ENCODE data around the gene SCYGR4.
"Not testable (repeated sequence)": the region's sequence is repeated elsewhere in the genome, so short reads cannot be mapped to it uniquely, and the experiment has no call there.

The SCYGR4 gene

GRCh38 chr2:227614740-227615139, 2.6 kb upstream of the SCYGR4 start, which contains the start of gene SCYGR3:
Gene SCYGR3 (minus strand): TSS chr2:227614840. CDS start chr2:227614840, 0 bp downstream.
- no peak for DNase-seq

DNA sequence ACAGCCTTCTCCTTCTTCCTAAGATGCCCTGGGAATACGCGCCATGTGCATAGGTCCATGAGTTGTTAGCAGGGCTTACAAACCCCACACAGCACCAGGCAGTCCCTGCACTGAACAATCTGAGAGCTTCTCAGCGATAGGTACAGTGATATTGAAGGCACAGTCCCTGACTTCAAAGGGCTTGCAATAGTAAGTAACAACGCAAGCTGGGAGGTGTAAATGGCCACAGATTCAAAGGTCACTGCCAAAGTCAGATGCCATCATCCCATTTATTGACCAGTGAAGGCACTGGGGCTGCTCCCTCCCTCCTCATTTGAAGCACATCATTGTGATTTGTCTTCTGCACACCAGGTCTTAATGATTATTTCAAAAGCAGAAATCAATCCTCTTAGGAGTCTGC, 2.1 kb upstream of the SCYGR4 start:
- DNase-seq: no peak

- DNase-seq: no peak
Measured at GRCh38 chr2:227615906-227616305, 1.4 kb upstream of the SCYGR4 start.

- DNase-seq: no peak
Measured at GRCh38 chr2:227616631-227617030, 667 bp upstream of the SCYGR4 start.

- DNase-seq: no peak
Measured at GRCh38 chr2:227623226-227623625, 5.9 kb downstream of the SCYGR4 start.

DNA sequence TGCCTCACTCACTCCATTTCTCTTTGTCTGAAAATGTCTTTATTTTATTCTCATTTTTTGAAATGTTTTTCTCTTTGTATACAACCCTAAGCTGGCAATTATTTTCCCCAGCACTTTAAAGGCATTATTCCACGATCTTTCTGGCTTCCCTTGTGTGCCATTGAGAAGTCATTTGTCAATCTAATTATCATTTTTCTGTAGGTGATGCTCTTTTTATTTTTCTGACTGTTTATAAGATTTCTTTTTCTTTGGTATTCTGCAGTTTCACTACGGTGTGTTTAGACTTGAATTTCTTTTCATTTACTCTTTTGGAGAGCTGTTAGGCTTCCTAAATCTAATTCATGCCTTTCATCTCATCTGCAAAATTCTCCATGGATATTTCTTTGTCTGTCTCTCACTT, 8.1 kb downstream of the SCYGR4 start:
- no peak for DNase-seq

DNA sequence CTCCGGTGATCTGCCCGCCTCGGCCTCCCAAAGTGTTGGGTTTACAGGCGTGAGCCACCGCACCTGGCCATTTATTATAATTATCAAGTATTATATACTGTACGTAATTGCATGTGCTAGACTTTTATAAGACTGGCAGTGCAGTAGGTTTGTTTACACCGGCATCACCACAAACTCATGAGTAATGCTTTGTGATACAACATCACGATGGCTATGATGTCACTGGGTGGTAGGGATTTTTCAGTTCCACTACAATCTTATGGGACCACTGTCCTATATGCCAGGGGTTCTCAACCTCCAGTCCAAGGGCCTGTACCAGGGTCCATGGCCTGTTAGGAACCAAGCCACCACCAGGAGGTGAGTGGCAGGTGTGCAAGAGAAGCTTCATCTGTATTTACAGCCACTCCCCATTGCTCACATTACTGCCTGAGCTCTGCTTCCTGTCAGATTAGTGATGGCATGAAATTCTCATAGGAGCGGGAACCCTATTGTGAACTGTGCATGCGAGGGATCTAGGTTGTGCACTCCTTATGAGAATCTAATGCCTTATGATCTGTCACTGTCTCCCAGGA, 9.4 kb downstream of the SCYGR4 start:
- no peak for DNase-seq

DNA sequence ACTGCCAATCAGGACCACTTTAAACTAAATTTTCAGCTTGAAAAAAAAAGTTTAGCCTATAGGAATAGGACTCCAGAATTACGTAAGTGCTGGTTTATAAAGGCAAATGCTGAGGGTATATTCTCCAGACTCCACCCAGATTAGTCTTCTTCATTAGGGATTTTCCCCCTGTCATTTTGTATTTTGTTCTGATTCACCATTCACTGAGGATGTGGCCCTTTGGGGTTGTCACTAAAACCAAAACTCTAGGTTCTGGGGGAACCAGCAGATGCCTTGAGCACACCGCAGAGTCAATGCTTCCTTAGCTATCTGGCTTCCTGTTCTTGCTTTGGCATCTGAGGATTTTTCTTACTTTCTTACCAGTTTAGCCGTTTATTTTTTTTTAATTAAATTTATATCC, 10.5 kb downstream of the SCYGR4 start:
- no peak for DNase-seq

DNA sequence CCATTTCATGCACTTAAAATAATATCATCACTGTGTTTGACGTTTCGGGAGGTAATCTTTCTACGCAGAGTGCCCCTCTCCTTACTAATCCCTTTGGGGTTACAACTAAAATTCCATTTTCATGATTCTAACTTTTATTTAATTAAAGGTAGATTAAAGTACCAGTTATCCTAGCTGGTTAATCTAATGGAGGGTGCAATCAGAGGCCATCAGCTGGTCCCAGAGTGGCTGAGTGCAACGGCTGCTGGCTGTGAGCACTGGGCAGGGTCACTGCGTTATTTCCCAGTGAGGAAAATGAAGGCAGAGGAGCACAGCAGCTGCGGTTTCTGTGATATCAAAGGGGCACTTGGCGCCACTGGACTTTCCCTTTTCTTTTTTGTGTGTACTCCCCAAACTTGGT, 12.1 kb downstream of the SCYGR4 start:
- DNase-seq: no peak

DNA sequence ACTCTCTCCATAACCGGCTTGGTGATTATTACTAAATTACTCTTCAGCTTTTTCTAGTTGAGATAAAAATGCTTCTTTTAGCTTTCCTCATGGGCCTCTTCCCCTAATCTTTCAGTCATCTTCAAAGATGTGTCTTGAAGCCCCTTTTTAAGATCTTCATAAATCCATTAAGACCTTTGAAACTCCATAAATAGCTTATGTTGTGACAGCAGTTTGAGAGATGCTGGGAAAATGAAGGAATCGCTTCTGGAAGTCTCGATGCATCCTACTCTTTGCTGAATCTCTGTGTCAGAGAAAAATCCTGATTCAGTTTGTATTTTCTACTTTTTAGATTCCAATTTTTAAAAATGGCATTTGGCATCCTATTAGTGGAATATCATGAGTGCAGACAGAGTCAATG, 13.0 kb downstream of the SCYGR4 start:
- no peak for DNase-seq

DNA sequence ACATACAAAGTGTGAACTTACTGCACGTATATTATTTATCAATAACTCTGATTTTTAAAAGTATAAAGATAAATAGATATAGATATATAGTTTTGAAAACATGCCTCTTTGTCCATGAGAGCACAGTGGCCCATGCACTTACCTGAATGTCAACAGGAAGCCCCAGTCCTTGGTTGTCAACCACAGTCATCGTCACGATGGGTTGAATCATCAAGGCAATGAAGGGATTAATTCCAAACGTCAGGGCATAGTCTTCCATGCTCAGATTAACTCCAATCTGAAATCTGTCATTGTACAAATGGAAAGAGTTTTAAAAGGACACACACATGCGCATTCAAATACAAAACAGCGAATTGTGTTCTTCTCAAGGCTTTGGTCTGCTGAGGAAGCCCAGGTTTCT, 15.5 kb downstream of the SCYGR4 start:
- no peak for DNase-seq

DNA sequence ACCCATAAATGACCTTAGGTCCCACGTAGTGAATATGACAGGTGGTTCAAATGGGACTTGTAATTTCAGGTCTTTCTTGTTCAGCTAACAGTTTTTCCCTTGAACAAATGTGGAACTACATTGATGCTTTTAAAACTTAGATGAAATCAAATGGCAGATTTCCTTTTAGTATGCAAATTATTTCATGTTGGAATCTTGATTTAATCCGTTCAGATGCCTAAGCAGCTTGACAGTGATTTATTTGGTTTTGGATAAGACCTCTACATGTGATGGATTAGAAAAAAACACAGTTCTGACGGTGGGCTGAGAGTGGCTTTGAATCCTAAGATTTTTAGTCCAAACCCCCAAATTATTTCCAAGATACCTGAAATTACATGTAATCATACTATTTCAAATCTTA, 16.9 kb downstream of the SCYGR4 start:
- DNase-seq: no peak

DNA sequence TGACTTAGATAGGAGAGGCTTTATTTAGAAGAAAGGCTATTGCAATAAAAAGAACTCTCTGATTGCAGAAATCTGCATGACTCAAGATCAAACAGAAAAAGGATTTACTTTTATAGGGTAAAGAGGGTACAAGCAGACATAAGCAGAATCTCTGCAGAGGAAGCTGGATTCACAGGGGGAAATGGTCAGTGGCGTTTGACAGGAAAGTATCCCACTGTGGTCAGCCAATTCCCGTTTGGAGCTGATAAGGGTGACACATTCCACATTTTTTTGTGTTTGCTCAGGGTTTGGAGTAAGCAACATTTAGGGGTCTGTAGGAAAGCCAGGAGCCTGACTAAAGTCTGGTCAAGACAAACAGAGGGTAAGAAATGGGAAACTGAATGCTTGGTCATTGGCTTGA, 25.4 kb downstream of the SCYGR4 start:
- DNase-seq: no peak

DNA sequence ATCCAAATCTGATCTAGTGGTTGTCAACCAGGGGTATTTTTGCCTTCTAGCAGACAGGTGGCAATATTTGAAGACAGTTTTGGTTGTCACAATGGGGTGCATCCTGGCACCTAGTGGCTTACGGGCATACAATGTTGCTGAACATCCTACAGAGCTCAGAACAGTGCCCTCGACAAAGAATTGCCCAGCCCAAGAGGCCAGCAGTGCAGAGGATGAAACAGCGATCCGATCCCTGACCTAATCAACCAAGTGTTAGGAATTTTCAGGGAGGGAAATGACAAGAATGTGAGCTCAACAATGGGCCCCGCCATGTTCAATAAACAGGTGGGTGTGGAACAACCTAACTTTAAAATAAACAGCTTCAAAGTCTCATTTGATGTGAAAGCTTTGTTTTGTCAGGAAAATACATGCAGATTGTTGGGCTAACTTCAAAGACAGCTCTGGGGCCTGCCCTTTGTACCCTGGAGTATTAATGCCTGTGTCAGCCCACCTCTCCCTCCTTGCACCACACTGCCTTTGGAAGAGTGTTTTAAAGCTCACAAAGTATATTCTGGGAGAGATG, 26.8 kb downstream of the SCYGR4 start:
- DNase-seq: no peak

- no peak for DNase-seq
Measured at GRCh38 chr2:227653419-227653818, 36.1 kb downstream of the SCYGR4 start.

- DNase-seq: no peak
Measured at GRCh38 chr2:227654426-227654825, 37.1 kb downstream of the SCYGR4 start.

DNA sequence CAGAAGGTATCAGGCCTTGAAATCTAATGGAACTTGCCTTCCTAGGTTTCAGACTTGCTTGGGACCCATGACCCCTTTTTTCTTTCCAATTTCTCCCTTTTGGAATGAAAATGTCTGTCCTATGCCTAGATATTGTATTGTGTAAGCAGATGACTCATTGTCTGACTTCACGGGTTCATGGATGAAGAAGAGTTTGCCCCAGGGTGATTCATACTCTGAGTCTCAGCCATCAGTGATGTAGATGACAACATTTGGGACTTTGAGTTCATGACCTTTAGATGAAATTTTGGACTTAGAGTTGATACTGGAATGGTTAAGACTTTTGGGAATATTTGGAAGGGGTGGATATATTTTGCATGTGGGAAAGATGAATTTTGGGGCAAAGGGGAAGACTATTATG, 38.2 kb downstream of the SCYGR4 start:
- DNase-seq: no peak

DNA sequence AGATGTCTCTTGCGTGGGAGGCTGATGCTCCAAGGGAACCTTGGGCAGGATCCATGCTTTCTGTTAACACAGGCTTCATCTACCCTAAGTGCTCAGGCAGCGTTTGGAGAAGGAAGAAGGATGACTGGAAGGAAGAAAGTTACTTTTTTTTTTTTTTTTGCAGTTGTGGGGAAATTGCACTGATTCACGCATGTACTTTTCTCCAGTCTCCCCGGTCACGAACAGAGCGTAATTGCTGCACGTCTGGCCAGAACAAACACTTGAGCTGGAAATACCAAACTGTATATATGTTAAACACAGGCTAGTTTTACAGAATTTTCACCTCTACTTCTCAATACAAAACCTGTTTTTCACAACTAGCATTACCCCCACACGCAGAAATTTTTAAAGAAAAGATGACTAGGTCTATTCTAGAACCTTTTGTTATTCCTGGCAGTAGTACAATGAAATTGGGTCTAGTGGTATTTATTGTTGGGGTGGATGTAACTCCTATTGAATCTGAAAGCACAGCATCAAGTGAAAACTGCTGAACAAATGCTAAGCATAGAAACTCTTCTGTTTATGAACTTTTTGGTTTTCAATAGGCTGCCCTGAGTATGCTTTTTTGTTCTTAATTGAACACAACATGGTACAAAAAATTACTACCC, 40.0 kb downstream of the SCYGR4 start:
- no peak for DNase-seq

- no peak for DNase-seq
Measured at GRCh38 chr2:227661025-227661649, 43.8 kb downstream of the SCYGR4 start.

GRCh38 chr2:227661827-227662226, 44.5 kb downstream of the SCYGR4 start:
- DNase-seq: no peak

- DNase-seq: no peak
Measured at GRCh38 chr2:227665189-227665940, 48.1 kb downstream of the SCYGR4 start.

GRCh38 chr2:227666631-227667170, 49.4 kb downstream of the SCYGR4 start, which contains the start of gene SCYGR5:
Gene SCYGR5 (plus strand): TSS chr2:227666804. CDS start chr2:227666804, 0 bp downstream.
- not testable (repeated sequence) for DNase-seq

Data from DMS153 (cell line).